Stimulated activated CD8-positive, alpha-beta memory T cell treated with anti-CD3 and anti-CD28 coated beads, Interleukin-2, amount 100 ng/mL, for 48 hours (primary cell): ENCODE data around the gene CEP19.

ENCODE experiments used
- DNase-seq, 2 donors: peaks; one replicate each; pipeline ENCODE4 v3.0.0-alpha.2; 2020; ENCODE audit warnings: low read depth in 2 of 2

CEP19 gene

DNA sequence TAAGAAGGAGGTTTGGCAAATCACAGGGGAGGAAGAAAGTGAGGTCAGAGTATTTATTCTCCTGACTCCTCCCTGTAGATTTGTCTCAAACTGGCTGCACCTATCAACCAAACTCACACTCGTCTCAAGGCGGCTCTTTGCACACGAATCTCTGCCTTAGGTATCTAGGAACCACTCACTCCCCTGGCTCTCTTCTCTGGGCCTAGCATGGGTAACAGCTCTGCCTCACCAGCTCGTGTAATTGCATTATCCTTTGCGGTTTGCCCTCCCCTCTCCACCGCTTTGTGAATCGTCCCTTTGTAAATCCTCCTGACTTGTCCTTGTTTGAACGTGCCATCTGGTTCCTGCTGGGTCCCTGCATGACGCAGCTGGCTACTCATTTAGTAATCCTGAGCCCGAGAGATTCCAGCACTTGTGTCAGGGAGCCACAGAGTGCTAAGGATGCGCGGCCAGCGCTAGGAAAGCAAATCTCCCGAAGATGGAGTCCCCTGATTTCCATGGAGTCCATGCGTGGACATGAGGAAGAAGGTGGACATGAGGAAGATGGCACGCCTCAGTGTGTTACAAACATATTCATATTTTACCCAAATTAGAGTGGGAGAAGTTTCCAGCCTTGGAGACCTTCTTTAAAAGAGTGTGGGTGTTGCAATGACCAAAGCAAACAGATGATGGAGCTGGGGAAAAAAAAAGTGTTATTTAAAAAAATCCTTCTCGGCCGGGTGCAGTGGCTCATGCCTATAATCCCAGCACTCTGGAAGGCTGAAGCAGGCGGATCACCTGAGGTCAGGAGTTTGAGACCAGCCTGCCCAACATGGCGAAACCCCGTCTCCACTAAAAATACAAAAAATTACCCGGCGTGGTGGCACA, 45.8 kb downstream of the CEP19 start:
- no peak for DNase-seq

DNA sequence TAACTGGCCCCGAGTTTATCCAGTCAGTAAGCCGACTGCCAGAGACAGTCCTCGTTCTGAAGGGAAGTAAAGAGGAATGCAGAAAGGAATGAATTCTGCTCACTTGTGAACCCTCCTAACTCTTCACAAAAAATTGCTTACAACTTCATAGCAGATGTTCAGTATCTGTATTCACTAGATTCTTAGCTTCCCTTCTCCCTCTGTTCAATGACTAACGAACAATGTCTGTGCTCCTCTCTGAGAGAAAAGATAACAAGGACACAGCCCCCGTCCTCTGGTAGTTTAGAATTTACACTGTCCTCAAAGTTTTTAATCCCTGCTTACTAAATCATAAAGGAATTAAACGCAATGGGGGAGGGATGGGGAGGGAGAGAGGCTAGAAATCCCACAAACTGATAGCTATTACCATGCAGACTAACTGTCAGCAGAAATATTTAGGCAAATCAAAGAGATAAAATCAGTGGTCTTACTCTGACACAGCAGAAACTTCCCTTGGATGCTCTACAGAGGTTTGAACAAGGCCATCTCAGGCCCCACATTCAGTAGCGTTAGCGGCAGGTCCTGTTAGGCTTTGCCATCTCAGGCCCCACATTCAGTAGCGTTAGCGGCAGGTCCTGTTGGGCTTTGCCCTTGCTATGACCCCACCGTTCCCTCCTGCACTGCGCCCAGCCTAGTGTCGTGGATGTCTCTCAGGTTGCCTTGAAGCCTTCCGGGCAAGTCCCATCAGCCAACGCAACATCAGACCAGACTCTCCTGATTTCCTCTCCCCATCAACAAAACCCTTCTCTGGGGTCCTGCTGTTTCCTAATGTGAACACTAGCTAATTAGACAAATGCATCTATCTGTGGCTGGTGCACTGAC, 49.1 kb downstream of the CEP19 start:
- DNase-seq: no peak

GRCh38 chr3:196662033-196662432, 50.0 kb downstream of the CEP19 start:
- no peak for DNase-seq

- DNase-seq: no peak
These were observed 50.6 kb downstream of the CEP19 start for GRCh38 chr3:196661400-196661799.

DNA sequence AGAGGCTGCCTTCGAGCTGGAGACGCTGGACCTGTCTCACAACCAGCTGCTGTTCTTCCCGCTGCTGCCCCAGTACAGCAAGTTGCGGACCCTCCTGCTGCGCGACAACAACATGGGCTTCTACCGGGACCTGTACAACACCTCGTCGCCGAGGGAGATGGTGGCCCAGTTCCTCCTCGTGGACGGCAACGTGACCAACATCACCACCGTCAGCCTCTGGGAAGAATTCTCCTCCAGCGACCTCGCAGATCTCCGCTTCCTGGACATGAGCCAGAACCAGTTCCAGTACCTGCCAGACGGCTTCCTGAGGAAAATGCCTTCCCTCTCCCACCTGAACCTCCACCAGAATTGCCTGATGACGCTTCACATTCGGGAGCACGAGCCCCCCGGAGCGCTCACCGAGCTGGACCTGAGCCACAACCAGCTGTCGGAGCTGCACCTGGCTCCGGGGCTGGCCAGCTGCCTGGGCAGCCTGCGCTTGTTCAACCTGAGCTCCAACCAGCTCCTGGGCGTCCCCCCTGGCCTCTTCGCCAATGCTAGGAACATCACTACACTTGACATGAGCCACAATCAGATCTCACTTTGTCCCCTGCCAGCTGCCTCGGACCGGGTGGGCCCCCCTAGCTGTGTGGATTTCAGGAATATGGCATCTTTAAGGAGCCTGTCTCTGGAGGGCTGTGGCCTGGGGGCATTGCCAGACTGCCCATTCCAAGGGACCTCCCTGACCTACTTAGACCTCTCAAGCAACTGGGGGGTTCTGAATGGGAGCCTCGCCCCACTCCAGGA, 51.5 kb downstream of the CEP19 start:
- no peak for DNase-seq

- DNase-seq: no peak
These were observed 52.1 kb downstream of the CEP19 start for GRCh38 chr3:196659901-196660351.
